GM19023 (cell line): ENCODE measurements around the gene C1QTNF2.

Experiments used
- ATAC-seq: cut with Tn5 transposase; IDR thresholded peaks from one replicate; pipeline ENCODE4 v1.9.1; 2021; ENCODE audit warnings: mild to moderate bottlenecking, moderate library complexity; ENCODE audit not compliant: unreplicated experiment

The C1QTNF2 gene

GRCh38 chr5:160306696-160307095, 63.7 kb downstream of the C1QTNF2 start:
- no peak for ATAC-seq

GRCh38 chr5:160305319-160305718, 65.1 kb downstream of the C1QTNF2 start:
- no peak for ATAC-seq

- ATAC-seq, result no peak
These were observed 66.7 kb downstream of the C1QTNF2 start for GRCh38 chr5:160303690-160304089.

- ATAC-seq, result no peak
These were observed 72.2 kb downstream of the C1QTNF2 start for GRCh38 chr5:160298189-160298588.

GRCh38 chr5:160297776-160298175, 72.7 kb downstream of the C1QTNF2 start:
- ATAC-seq, result no peak
